Measurements from ENCODE around the gene SLC17A3. TPM values are rescaled to one million over a fixed set of nuclear protein-coding genes. Genes with fewer than 3 reads are reported as not detected.
A peak's percentile ranks its signal among the peaks of the same experiment; 100 is the strongest.

SLC17A3 gene
- total RNA-seq, 1 experiment from 2014 or later: not detected

DNA sequence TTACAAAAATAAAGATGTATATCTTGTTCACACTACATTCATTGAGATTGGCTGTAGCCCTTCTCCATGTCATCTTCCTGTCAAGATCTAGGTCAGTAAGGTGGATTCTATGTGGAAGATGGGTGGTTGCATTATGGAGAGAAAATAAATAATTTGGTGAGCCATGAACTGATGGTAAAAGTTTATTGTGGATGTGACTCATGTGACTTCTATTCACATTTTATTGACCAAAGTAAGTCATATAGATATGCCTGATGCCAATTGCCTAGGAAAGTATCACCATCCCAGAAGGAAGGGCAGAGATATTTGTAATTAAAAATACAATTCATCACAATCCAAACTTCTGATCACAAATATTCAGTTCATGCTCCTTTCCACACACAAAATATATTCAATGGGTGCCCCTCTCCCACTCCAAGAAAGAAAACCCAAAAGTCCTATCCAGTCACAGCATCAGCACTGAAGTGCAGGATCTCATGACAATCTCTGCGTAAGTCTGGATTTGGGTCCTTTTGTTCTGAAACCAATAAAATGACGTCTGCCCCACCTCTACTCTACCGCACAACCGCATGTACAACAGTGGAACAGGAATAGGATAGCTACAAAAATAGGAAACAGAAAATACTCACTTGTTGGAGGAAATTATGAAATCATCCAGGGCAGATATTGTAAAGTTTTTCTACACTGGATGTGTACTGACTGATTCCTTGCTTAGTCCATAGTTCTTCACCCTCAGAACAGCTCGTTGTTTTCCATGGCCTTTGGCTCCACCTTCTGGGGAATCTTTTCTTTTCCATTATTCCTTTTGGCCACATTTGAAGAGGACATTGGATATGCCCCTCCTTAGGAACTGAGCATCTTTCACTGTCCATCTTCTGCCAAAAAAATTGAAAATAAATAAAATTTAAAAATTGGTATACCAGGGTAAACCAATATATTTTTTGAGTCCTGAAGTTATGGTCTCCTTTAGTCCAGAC is 16.1 kb upstream of the SLC17A3 start:
- DNase-seq (ENCODE audit: low read depth): peak; percentile 50

DNA sequence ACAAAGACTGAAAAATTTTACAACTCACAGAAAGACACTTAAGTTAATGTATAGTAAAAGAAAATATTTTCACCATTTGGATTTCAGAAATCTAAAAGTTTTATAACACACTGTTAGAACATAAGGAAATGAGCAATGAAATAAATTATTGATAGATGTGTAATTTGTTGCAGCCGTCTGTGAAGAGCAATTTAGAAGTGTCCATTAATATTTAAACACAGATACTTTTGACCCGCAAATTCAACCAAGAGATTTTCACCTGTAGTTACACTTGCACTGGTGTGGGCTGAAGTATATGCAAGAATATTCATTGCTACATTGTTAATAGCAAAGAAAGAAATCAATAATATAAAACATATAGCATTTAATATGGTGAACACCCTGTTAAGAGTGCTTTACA is 14.6 kb upstream of the SLC17A3 start:
- DNase-seq (ENCODE audit: low read depth): no peak

DNA sequence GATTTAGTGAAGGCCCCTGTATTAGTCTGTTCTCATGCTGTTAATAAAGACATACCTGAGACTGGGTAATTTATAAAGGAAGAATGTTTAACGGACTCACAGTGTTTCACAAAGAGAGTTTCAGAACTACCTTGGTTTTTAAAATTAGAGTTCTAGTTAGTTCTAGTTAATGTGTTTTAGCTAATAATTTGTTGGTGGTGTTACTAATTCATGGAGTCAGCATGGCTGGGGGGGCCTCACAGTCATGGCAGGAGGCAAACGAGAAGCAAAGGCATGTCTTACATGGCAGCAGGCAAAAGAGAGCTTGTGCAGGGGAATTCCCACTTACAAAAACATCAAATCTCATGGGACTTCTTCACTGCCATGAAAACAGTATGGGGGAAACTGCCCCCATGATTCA is 12.0 kb upstream of the SLC17A3 start:
- no peak for DNase-seq (ENCODE audit: low read depth)

DNA sequence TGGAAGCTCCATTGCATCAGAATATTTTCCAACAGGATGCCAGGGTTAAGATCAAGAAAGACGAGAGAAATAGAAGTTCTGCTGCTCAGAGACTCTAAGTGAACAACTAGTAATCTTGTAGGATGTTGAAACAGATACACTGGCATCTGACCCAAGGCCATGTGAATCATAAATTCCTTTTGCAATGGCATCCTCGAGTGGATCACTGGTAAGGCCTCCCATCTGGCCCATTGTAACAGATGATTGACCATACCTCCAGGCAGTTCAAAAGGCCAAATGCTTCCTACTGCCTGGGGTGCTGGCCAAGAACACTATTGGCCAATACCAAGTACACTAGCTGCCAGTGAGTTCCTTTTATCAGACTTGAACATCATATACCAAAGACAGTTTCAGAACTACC is 9.9 kb upstream of the SLC17A3 start:
- peak; percentile 90 for DNase-seq (ENCODE audit: low read depth)

GRCh38 chr6:25883536-25883935 is 9.5 kb upstream of the SLC17A3 start:
- DNase-seq (ENCODE audit: low read depth): peak; percentile 61

GRCh38 chr6:25882051-25882496 is 8.0 kb upstream of the SLC17A3 start:
- no peak for DNase-seq (ENCODE audit: low read depth)

GRCh38 chr6:25880601-25881000 is 6.6 kb upstream of the SLC17A3 start:
- no peak for DNase-seq (ENCODE audit: low read depth)

GRCh38 chr6:25878721-25879322 is 4.8 kb upstream of the SLC17A3 start:
- DNase-seq (ENCODE audit: low read depth): no peak

- DNase-seq (ENCODE audit: low read depth): no peak
Measured at GRCh38 chr6:25875926-25876602, 2.0 kb upstream of the SLC17A3 start.

GRCh38 chr6:25875563-25875905 is 1.5 kb upstream of the SLC17A3 start:
- DNase-seq (ENCODE audit: low read depth): no peak

- no peak for DNase-seq (ENCODE audit: low read depth)
Measured at GRCh38 chr6:25874822-25875562, 949 bp upstream of the SLC17A3 start.

GRCh38 chr6:25872814-25873213 is 1.2 kb downstream of the SLC17A3 start:
- no peak for DNase-seq (ENCODE audit: low read depth)

- no peak for DNase-seq (ENCODE audit: low read depth)
Measured at GRCh38 chr6:25869840-25870239, 4.2 kb downstream of the SLC17A3 start.

GRCh38 chr6:25868436-25869183 is 5.4 kb downstream of the SLC17A3 start:
- no peak for DNase-seq (ENCODE audit: low read depth)

GRCh38 chr6:25866011-25866410 is 8.0 kb downstream of the SLC17A3 start:
- no peak for DNase-seq (ENCODE audit: low read depth)

GRCh38 chr6:25863360-25863759 is 10.7 kb downstream of the SLC17A3 start:
- no peak for DNase-seq (ENCODE audit: low read depth)

DNA sequence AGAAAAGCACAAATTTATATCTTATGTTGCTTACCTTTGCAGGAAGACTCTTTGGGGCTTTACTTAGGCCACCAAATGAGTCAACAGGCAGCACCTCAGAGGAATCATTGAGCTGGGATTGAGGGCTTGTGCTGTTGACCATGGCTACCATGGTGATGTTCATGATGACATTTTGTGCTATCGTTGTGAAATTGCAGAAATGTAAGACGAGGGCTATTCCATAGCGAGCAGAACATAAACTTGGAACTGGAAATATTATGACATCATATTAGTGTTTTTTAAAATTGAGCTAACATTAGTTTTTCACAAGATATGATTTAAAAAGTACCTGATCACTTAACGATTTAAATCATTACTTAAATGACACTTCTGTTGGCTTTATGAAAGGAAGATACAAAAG is 11.8 kb downstream of the SLC17A3 start:
- DNase-seq (ENCODE audit: low read depth): no peak

GRCh38 chr6:25852756-25853155 is 21.3 kb downstream of the SLC17A3 start:
- no peak for DNase-seq (ENCODE audit: low read depth)

GRCh38 chr6:25851961-25852360 is 22.1 kb downstream of the SLC17A3 start:
- peak; percentile 4 for DNase-seq (ENCODE audit: low read depth)

DNA sequence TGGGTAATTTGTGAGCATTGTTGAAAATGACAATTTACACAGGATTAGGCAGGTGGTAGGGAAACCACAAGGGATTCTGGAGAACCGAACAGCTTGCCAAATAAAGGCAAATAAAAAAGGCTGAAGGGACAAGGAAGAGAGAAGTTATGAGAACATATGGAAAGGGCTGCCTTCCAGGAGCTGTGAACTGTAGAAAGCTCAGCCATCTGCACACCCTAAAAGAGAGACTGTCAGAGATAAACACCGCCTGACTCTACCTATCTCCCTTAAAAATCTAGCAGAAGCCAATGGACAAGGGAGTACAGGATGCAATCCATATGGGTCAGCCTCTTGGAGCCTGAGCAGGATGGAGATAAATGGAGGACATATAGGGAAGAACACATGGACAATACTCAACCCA is 29.5 kb downstream of the SLC17A3 start:
- no peak for DNase-seq (ENCODE audit: low read depth)

DNA sequence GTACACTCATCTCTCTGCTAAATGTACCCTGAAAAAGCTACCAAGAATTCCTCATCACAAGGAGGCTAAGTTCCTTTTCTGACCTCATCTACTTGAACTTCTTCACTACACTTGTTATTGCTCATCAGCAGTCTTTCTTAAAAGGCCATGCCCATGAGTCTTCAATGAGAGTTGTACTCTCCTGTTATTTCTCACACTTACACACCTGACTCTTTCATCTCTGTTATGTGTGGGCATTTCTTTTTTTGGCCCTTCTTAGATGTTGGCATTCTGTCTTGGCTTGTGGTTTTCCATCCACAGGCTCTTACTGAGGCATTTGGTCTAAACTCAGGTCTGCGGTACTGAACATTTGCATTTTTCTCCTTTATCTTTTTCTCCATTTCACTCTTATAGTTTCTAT is 31.5 kb downstream of the SLC17A3 start:
- no peak for DNase-seq (ENCODE audit: low read depth)
